Gastrocnemius medialis (tissue), 4 donors: ENCODE data around the gene RREB1. TPM values are rescaled to one million over a fixed set of nuclear protein-coding genes. Genes with fewer than 3 reads are reported as not detected.

Experiments used
- ATAC-seq, 2 donors: fragments of 150-250 bp; one replicate each; pipeline ENCODE4 v1.9.1; 2016
- DNase-seq, 2 donors: peaks; one replicate each; pipeline ENCODE4 v3.0.0-alpha.2; 2019
- H3K27ac ChIP-seq, 4 donors: fragments of 200-600 bp; sonication (generic); 1 replicate in 1 of 4; 2 replicates in 3 of 4; pipeline ENCODE4 v1.5.1; 2016 to 2018; ENCODE audit warnings: mild to moderate bottlenecking in 2 of 4, moderate library complexity in 1 of 4
- H3K27me3 ChIP-seq, 3 donors: fragments of 200-600 bp; sonication (generic) in 2 of 3; 1 replicate in 1 of 3; 2 replicates in 2 of 3; pipeline versions ENCODE4 v1.5.1 to v1.6.0; 2016 to 2019; ENCODE audit warnings: mild to moderate bottlenecking in 1 of 3, moderate library complexity in 1 of 3
- H3K36me3 ChIP-seq, 2 donors: fragments of 200-600 bp; sonication (generic) in 1 of 2; one replicate each; pipeline ENCODE4 v1.5.1; 2017 to 2018
- H3K4me1 ChIP-seq, 2 donors: fragments of 200-600 bp; sonication (generic) in 1 of 2; one replicate each; pipeline ENCODE4 v1.5.1; 2016 to 2017; ENCODE audit warnings: mild to moderate bottlenecking in 2 of 2
- H3K4me3 ChIP-seq, 4 donors: fragments of 200-600 bp; sonication (generic) in 3 of 4; 1 replicate in 1 of 4; 2 replicates in 3 of 4; pipeline ENCODE4 v1.5.1; 2016 to 2019; ENCODE audit warnings: mild to moderate bottlenecking in 2 of 4
- H3K9me3 ChIP-seq, 3 donors: fragments of 200-600 bp; sonication (generic) in 2 of 3; 1 replicate in 1 of 3; 2 replicates in 2 of 3; pipeline ENCODE4 v1.5.1; 2016 to 2019
- POLR2A ChIP-seq, 2 donors: fragments of 450-650 bp; IDR thresholded peaks; one replicate each; pipeline ENCODE4 v1.6.1; 2017; ENCODE audit warnings: antibody characterized with exemption in 2 of 2, mild to moderate bottlenecking in 2 of 2, moderate library complexity in 2 of 2
- in situ Hi-C, 4 donors: fragments of 200-750 bp; cut with MboI; loops; one replicate each; pipeline versions ENCODE4 v1.15.0 to v1.8.0; 2017; ENCODE audit warnings: low sequenced_read_pairs in 4 of 4
- intact Hi-C: fragments of 100-400 bp; cut with DNase I; formaldehyde crosslinking; loops from one replicate; pipeline ENCODE4 v1.15.1; 2023; ENCODE audit warnings: low total_unique reads
- total RNA-seq, 4 donors: library from RNA; depleted of rRNA; stranded (reverse); fragments of >200 nt; gene quantifications; one replicate each; pipeline versions ENCODE4 v1.1.0 to v1.2.3, GENCODE V29; 2016
- TF ChIP-seq, protein P1 (sequence below), 5 experiments: fragments of 450-650 bp in 3 of 5; fragments of 200-600 bp in 2 of 5; sonication (generic) in 2 of 5; IDR thresholded peaks in 4 of 5; conservative IDR thresholded peaks in 1 of 5; 1 replicate in 4 of 5; 2 replicates in 1 of 5; pipeline ENCODE4 v1.5.1; 2016 to 2019; ENCODE audit warnings: antibody characterized with exemption in 5 of 5, mild to moderate bottlenecking in 3 of 5, moderate library complexity in 3 of 5

The RREB1 gene
- total RNA-seq, 4 donors from 2014 or later = 18.0 to 41.3 (median 39.2) TPM

DNA sequence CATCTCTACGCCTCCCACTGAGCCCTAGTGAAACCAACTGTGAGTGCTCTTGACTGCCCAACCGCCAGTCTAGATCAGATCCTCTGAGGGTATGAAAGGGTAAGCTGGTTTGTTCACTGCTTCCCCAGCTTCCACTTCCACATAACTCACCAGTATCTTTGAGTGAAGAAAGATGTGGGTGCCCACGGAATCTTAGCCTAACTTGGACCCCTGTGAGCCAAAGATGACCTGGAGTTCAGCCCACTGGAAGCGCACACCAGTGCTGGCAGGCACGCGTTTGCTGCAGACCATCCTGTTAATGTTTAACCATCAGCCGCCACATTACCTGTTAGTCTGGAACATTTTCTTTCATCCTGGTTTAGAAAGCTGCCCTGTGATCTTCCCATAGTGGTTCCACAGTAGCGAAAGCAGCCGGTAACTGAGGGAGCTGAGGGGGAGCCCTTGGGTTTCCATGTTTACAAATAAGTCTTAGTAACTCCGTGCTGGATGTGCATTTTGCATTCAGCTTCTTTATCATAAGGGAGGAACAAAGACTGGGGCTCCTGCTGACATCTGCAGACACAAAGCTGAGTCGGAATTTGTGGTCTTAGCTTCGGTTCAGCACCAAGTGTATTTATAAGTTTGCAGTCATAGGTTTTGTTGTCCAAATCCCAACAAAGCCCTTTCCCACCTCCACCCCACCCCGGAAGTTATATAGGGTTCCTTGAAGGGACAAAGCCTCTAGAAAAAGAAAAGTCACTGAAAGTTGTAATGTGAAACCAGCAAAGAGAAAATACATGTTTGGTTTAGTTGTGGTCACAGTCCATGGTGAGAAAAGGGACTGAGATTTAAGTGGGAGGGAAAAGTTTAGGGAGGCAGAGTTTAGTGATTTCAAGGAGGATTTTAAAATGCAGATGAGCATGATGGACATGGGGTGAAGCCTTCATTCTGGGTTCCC lies 134.2 kb downstream of the RREB1 start:
- in situ Hi-C loops = loop anchor here (5.0 to 25.0 kb wide), 7 partner anchors 305 to 565 kb away; no protein-coding TSS in a partner anchor
- H3K27me3 ChIP-seq = no peaks in the 10 kb centered on the region
- no peak for DNase-seq

DNA sequence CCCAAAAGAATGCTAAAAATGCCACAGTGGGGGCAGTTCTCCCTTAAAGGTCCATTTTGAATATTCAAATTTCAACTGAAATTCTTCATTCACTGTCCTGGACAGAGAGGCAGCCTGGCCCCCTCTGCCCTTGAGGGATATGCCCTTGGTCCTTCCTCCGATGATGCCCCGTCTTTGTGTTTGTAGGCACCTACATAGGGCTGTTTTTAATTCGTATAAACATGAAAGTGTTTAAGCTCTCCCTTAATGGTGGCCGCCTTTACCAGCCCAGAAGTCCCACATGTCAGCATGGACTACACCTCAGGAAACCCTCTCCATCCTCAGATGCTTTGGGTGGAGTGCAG lies 135.0 kb downstream of the RREB1 start:
- Histone ChIP-seq H3K36me3 (peaks cover 0 to 23% of the 10 kb centered on the region in 2 donors), H3K4me3 (no peak overlapping the region), H3K4me1 (peaks cover 18 to 22% of the 10 kb centered on the region in 2 donors), H3K27me3 (no peaks in the 10 kb centered on the region), H3K9me3 (no peaks in the 10 kb centered on the region), H3K27ac (peak overlapping the region; percentile 1 to 60 (median 53))
- in situ Hi-C loops (loop anchor here (5.0 to 25.0 kb wide), 7 partner anchors 306 to 566 kb away; no protein-coding TSS in a partner anchor), intact Hi-C loops (loop anchor here (1.0 kb wide), 3 partner anchors 134 to 567 kb away; no protein-coding TSS in a partner anchor)
- DNase-seq = no peak
- TF ChIP-seq, protein P1, sequence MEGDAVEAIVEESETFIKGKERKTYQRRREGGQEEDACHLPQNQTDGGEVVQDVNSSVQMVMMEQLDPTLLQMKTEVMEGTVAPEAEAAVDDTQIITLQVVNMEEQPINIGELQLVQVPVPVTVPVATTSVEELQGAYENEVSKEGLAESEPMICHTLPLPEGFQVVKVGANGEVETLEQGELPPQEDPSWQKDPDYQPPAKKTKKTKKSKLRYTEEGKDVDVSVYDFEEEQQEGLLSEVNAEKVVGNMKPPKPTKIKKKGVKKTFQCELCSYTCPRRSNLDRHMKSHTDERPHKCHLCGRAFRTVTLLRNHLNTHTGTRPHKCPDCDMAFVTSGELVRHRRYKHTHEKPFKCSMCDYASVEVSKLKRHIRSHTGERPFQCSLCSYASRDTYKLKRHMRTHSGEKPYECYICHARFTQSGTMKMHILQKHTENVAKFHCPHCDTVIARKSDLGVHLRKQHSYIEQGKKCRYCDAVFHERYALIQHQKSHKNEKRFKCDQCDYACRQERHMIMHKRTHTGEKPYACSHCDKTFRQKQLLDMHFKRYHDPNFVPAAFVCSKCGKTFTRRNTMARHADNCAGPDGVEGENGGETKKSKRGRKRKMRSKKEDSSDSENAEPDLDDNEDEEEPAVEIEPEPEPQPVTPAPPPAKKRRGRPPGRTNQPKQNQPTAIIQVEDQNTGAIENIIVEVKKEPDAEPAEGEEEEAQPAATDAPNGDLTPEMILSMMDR (IDR thresholded peaks at IDR 0.05 in 4 of 5, conservative IDR thresholded peaks at IDR 0.05 in 1 of 5) = no peak
- no peak for TF ChIP-seq POLR2A (IDR thresholded peaks at IDR 0.05)
- ATAC-seq = no peak

More for the DNA sequence above, 134.2 kb downstream of the RREB1 start:
- H3K27ac ChIP-seq = peak overlapping the region in 3 of 4 donors; percentile 49 to 60 (median 57)
- peaks cover 0 to 15% of the 10 kb centered on the region in 2 donors for H3K36me3 ChIP-seq
- H3K4me1 ChIP-seq = peaks cover 18 to 22% of the 10 kb centered on the region in 2 donors
- intact Hi-C loops = no loop called here
- TF ChIP-seq, protein P1 (IDR thresholded peaks at IDR 0.05 in 4 of 5, conservative IDR thresholded peaks at IDR 0.05 in 1 of 5) = no peak
- TF ChIP-seq POLR2A (IDR thresholded peaks at IDR 0.05) = no peak
- H3K9me3 ChIP-seq = no peaks in the 10 kb centered on the region
- ATAC-seq = no peak
- no peak overlapping the region for H3K4me3 ChIP-seq

DNA sequence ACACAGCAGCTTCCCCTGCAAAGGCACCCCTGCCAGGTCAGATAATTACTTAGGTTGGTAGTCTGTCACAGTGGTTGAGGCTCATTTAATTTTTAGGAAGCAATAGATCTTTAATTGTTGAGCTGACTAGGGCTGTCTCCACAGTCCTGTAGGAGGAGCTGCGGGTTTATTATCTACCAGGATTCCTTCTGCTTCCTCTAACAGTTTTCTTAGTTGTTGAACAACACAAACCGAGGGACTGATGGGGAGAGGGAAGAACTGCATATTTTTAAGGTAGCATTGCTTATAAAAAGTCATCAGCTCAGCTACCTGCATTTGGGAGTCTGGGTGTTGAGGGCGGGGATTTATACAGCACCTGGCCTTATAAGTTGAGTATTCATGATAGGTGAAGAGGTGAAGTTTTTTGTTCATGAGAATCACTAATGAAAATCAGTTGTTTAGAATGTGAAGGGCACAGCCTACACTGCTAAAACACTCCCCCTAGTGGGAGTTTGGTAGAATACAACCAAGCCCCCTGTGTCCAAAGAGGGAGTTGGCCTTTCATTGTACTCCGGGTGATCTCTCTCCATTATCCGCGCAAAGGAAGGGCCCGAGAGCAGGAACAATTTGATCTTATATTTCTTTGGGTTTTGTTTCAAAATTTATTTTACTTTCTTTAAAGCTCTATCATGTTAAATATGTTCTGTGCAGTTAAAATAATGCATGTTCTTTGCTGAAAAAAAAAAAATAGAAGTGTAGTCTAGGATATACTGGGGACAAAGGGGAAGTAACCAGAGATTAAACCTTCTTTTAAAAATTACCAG lies 135.6 kb downstream of the RREB1 start:
- peak in 1 of 2 donors; percentile 41 for DNase-seq
- ATAC-seq = peak; percentile 67 to 72
- H3K27me3 ChIP-seq = no peaks in the 10 kb centered on the region
- peaks cover 17 to 18% of the 10 kb centered on the region in 2 donors for H3K4me1 ChIP-seq
- in situ Hi-C loops = loop anchor here (5.0 to 25.0 kb wide), 7 partner anchors 306 to 566 kb away; no protein-coding TSS in a partner anchor
- H3K9me3 ChIP-seq = no peaks in the 10 kb centered on the region
- H3K27ac ChIP-seq = peak overlapping the region; percentile 1 to 60 (median 53)
- intact Hi-C loops = loop anchor here (1.0 kb wide), 3 partner anchors 134 to 567 kb away; no protein-coding TSS in a partner anchor
- no peak overlapping the region for H3K4me3 ChIP-seq
- peaks cover 0 to 29% of the 10 kb centered on the region in 2 donors for H3K36me3 ChIP-seq
- TF ChIP-seq, protein P1 (IDR thresholded peaks at IDR 0.05 in 4 of 5, conservative IDR thresholded peaks at IDR 0.05 in 1 of 5) = peak; percentile 85 to 94 (median 93)
- TF ChIP-seq POLR2A (IDR thresholded peaks at IDR 0.05) = no peak

DNA sequence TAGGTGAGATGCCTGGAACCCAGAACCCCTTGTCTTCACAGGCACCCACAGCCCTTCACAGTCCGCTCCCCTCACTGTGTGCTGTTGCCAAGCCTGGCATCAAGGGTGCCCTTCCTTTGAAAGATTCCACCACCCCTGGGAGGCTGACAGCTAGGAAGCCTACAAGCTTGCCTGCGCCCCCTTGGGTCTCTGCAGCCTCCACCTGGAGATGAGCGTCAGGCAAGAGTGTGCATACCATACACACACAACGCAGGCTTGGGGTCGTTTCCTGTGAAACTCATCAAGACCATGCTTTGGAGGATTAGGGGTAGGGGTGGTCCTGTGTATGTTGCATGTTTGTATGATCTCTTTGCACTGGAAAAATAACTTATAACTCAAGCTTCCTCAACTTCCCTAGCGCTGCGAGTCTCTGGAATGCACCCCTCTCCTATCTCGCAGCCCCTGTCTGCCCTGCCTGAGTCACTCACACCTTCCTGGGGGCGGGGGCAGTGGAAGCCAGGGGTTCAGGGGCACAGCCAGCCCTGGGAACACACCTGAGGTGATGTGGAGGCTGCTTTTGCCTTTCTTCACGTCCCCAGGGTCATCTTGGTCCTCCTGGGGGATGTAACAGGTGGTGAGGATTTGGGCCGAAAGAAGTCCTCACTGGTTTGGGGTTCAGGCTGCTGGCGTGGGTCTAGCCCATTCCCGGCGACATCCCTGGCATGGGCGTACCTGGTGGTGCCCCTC lies 138.1 kb downstream of the RREB1 start:
- in situ Hi-C loops = loop anchor here (10.0 to 25.0 kb wide), 4 partner anchors 309 to 559 kb away; no protein-coding TSS in a partner anchor
- no peaks in the 10 kb centered on the region for H3K27me3 ChIP-seq
- no peaks in the 10 kb centered on the region for H3K9me3 ChIP-seq
- H3K4me3 ChIP-seq = no peak overlapping the region
- no peak for TF ChIP-seq POLR2A (IDR thresholded peaks at IDR 0.05)
- TF ChIP-seq, protein P1 (IDR thresholded peaks at IDR 0.05 in 4 of 5, conservative IDR thresholded peaks at IDR 0.05 in 1 of 5) = no peak
- peaks cover 8 to 14% of the 10 kb centered on the region in 2 donors for H3K4me1 ChIP-seq
- DNase-seq (no peak), ATAC-seq (no peak)
- H3K36me3 ChIP-seq = peaks cover 2 to 47% of the 10 kb centered on the region in 2 donors
- intact Hi-C loops = no loop called here
- H3K27ac ChIP-seq = no peak overlapping the region
